Measurements from ENCODE around the gene MYL12B.
A peak's percentile ranks its signal among the peaks of the same experiment; 100 is the strongest.

The MYL12B gene

GRCh38 chr18:3247240-3248061 is 14.5 kb upstream of the MYL12B start, which contains the start of gene MYL12A:
TSS of gene MYL12A (plus strand) at chr18:3247801. CDS start at chr18:3253248, 5,447 bp downstream.
- Histone ChIP-seq H3K4me3 (peak within 1 kb of the TSS; percentile 93), H3K4me1 (peaks cover 38% of the 10 kb centered on the region), H3K27me3 (ENCODE audit: low read depth) (no peaks in the 10 kb centered on the region), H3K9me3 (no peaks in the 10 kb centered on the region; the same call in 1 of the 2 replicates), H3K36me3 (replicated peaks) (peaks cover 18% of the 10 kb centered on the region)
- DNase-seq (ENCODE audit: low spot score in 2 of 2), result peak; percentile 98 to 99
- in situ Hi-C loops (cut with MboI; ENCODE audit: low sequenced_read_pairs), result loop anchor here (5.0 kb wide), 1 partner anchor 315 kb away; no protein-coding TSS in a partner anchor

GRCh38 chr18:3248062-3248657 is 13.8 kb upstream of the MYL12B start:
- Histone ChIP-seq H3K36me3 (replicated peaks) (peaks cover 23% of the 10 kb centered on the region), H3K9me3 (no peaks in the 10 kb centered on the region), H3K4me3 (peak overlapping the region; percentile 93), H3K27me3 (ENCODE audit: low read depth) (no peaks in the 10 kb centered on the region), H3K4me1 (peaks cover 38% of the 10 kb centered on the region)
- peak in 1 of 2 experiments; percentile 43 for DNase-seq (ENCODE audit: low spot score in 2 of 2)
- in situ Hi-C loops (cut with MboI; ENCODE audit: low sequenced_read_pairs), result loop anchor here (5.0 kb wide), 1 partner anchor 316 kb away; no protein-coding TSS in a partner anchor

GRCh38 chr18:3248658-3249359 is 13.1 kb upstream of the MYL12B start:
- Histone ChIP-seq H3K9me3 (no peaks in the 10 kb centered on the region), H3K4me1 (peaks cover 38% of the 10 kb centered on the region), H3K27me3 (ENCODE audit: low read depth) (no peaks in the 10 kb centered on the region), H3K4me3 (peak overlapping the region; percentile 93), H3K36me3 (replicated peaks) (peaks cover 29% of the 10 kb centered on the region)
- peak; percentile 44 to 74 for DNase-seq (ENCODE audit: low spot score in 2 of 2)
- in situ Hi-C loops (cut with MboI; ENCODE audit: low sequenced_read_pairs), result loop anchor here (5.0 kb wide), 1 partner anchor 317 kb away; no protein-coding TSS in a partner anchor

GRCh38 chr18:3250237-3251107 is 11.5 kb upstream of the MYL12B start:
- peak overlapping the region; percentile 1; the same call in 1 of the 2 replicates for H3K4me3 ChIP-seq
- DNase-seq (ENCODE audit: low spot score in 2 of 2), result no peak
- H3K36me3 ChIP-seq (replicated peaks), result peaks cover 46% of the 10 kb centered on the region

GRCh38 chr18:3251249-3251962 is 10.5 kb upstream of the MYL12B start:
- H3K36me3 ChIP-seq (replicated peaks), result peaks cover 55% of the 10 kb centered on the region
- H3K9me3 ChIP-seq, result no peaks in the 10 kb centered on the region
- H3K27me3 ChIP-seq (ENCODE audit: low read depth), result no peaks in the 10 kb centered on the region
- DNase-seq (ENCODE audit: low spot score in 2 of 2), result no peak
- in situ Hi-C loops (cut with MboI; ENCODE audit: low sequenced_read_pairs), result no loop called here
- H3K4me3 ChIP-seq, result no peak overlapping the region
- H3K4me1 ChIP-seq, result peaks cover 40% of the 10 kb centered on the region

More at GRCh38 chr18:3250237-3251107, 11.5 kb upstream of the MYL12B start:
- Histone ChIP-seq H3K27me3 (ENCODE audit: low read depth) (no peaks in the 10 kb centered on the region), H3K4me1 (peaks cover 35% of the 10 kb centered on the region), H3K9me3 (no peaks in the 10 kb centered on the region)
- in situ Hi-C loops (cut with MboI; ENCODE audit: low sequenced_read_pairs), result no loop called here

GRCh38 chr18:3251963-3252277 is 10.0 kb upstream of the MYL12B start:
- DNase-seq (ENCODE audit: low spot score in 2 of 2), result no peak
- Histone ChIP-seq H3K4me3 (no peak overlapping the region), H3K9me3 (no peaks in the 10 kb centered on the region), H3K36me3 (replicated peaks) (peaks cover 58% of the 10 kb centered on the region), H3K4me1 (peaks cover 40% of the 10 kb centered on the region), H3K27me3 (ENCODE audit: low read depth) (no peaks in the 10 kb centered on the region)
- in situ Hi-C loops (cut with MboI; ENCODE audit: low sequenced_read_pairs), result no loop called here

- DNase-seq (ENCODE audit: low spot score in 2 of 2), result no peak
- H3K4me3 ChIP-seq, result no peak overlapping the region
- H3K27me3 ChIP-seq (ENCODE audit: low read depth), result no peaks in the 10 kb centered on the region
- no peaks in the 10 kb centered on the region for H3K9me3 ChIP-seq
- H3K4me1 ChIP-seq, result peaks cover 44% of the 10 kb centered on the region
- in situ Hi-C loops (cut with MboI; ENCODE audit: low sequenced_read_pairs), result no loop called here
- H3K36me3 ChIP-seq (replicated peaks), result peaks cover 57% of the 10 kb centered on the region
These were observed 9.1 kb upstream of the MYL12B start for GRCh38 chr18:3252843-3253242.

GRCh38 chr18:3254725-3255124 is 7.2 kb upstream of the MYL12B start:
- DNase-seq (ENCODE audit: low spot score in 2 of 2), result no peak
- no peak overlapping the region for H3K4me3 ChIP-seq
- peaks cover 55% of the 10 kb centered on the region for H3K36me3 ChIP-seq (replicated peaks)
- H3K4me1 ChIP-seq, result peaks cover 54% of the 10 kb centered on the region
- in situ Hi-C loops (cut with MboI; ENCODE audit: low sequenced_read_pairs), result no loop called here
- H3K27me3 ChIP-seq (ENCODE audit: low read depth), result no peaks in the 10 kb centered on the region
- H3K9me3 ChIP-seq, result no peaks in the 10 kb centered on the region

- no peak for DNase-seq (ENCODE audit: low spot score in 2 of 2)
- Histone ChIP-seq H3K27me3 (ENCODE audit: low read depth) (no peaks in the 10 kb centered on the region), H3K4me3 (no peak overlapping the region), H3K9me3 (no peaks in the 10 kb centered on the region), H3K4me1 (peaks cover 54% of the 10 kb centered on the region), H3K36me3 (replicated peaks) (peaks cover 47% of the 10 kb centered on the region)
- in situ Hi-C loops (cut with MboI; ENCODE audit: low sequenced_read_pairs), result no loop called here
These were observed 6.2 kb upstream of the MYL12B start for GRCh38 chr18:3255611-3256165.

GRCh38 chr18:3256693-3257626 is 5.0 kb upstream of the MYL12B start:
- in situ Hi-C loops (cut with MboI; ENCODE audit: low sequenced_read_pairs), result no loop called here
- Histone ChIP-seq H3K27me3 (ENCODE audit: low read depth) (no peaks in the 10 kb centered on the region), H3K4me1 (peaks cover 50% of the 10 kb centered on the region), H3K4me3 (no peak overlapping the region), H3K9me3 (no peaks in the 10 kb centered on the region), H3K36me3 (replicated peaks) (peaks cover 47% of the 10 kb centered on the region)
- DNase-seq (ENCODE audit: low spot score in 2 of 2), result peak in 1 of 2 experiments; percentile 62

GRCh38 chr18:3257627-3258120 is 4.3 kb upstream of the MYL12B start:
- Histone ChIP-seq H3K27me3 (ENCODE audit: low read depth) (no peaks in the 10 kb centered on the region), H3K4me1 (peaks cover 50% of the 10 kb centered on the region), H3K9me3 (no peaks in the 10 kb centered on the region), H3K4me3 (no peak overlapping the region), H3K36me3 (replicated peaks) (peaks cover 47% of the 10 kb centered on the region)
- in situ Hi-C loops (cut with MboI; ENCODE audit: low sequenced_read_pairs), result no loop called here
- peak; percentile 44 to 96 for DNase-seq (ENCODE audit: low spot score in 2 of 2)

Measured in HAP-1 (cell line).